Chondrocyte (in vitro differentiated cells): ENCODE measurements around the gene GLS2. TPM values are rescaled to one million over a fixed set of nuclear protein-coding genes. Genes with fewer than 3 reads are reported as not detected.

Experiments used
- DNase-seq: peaks from one replicate; pipeline ENCODE4 v3.0.0; 2021; ENCODE audit warnings: mixed read lengths, low spot score
- H3K27ac Mint-ChIP-seq: one replicate; pipeline ENCODE4 v1.8.0; 2021; ENCODE audit warnings: mild to moderate bottlenecking, moderate library complexity, mixed read lengths; ENCODE audit not compliant: unreplicated experiment
- H3K27me3 Mint-ChIP-seq: 2 replicates; pipeline ENCODE4 v1.8.0; 2021; ENCODE audit warnings: low read depth, mixed read lengths
- H3K36me3 Mint-ChIP-seq: 2 replicates; pipeline ENCODE4 v1.8.0; 2021; ENCODE audit warnings: low read depth, mixed read lengths
- H3K4me1 Mint-ChIP-seq: 2 replicates; pipeline ENCODE4 v1.8.0; 2021; ENCODE audit warnings: low read depth, mild to moderate bottlenecking, mixed read lengths
- H3K4me3 Mint-ChIP-seq: one replicate; pipeline ENCODE4 v1.8.0; 2021; ENCODE audit warnings: mild to moderate bottlenecking, moderate library complexity, mixed read lengths; ENCODE audit not compliant: unreplicated experiment
- H3K9me3 Mint-ChIP-seq: 2 replicates; pipeline ENCODE4 v1.8.0; 2021; ENCODE audit warnings: low read depth, mixed read lengths
- total RNA-seq: library from RNA; stranded (reverse); gene quantifications from 3 replicates; pipeline ENCODE4 v1.2.1, GENCODE V29; 2021
- TF ChIP-seq, protein P1 (sequence below): fragments of 200-600 bp; sonication (generic); IDR thresholded peaks from 2 replicates; pipeline ENCODE4 v1.5.0; 2021; ENCODE audit warnings: antibody characterized with exemption, mild to moderate bottlenecking, moderate library complexity

Gene GLS2
- total RNA-seq, 1 donor from 2014 or later, result 0.25 TPM

DNA sequence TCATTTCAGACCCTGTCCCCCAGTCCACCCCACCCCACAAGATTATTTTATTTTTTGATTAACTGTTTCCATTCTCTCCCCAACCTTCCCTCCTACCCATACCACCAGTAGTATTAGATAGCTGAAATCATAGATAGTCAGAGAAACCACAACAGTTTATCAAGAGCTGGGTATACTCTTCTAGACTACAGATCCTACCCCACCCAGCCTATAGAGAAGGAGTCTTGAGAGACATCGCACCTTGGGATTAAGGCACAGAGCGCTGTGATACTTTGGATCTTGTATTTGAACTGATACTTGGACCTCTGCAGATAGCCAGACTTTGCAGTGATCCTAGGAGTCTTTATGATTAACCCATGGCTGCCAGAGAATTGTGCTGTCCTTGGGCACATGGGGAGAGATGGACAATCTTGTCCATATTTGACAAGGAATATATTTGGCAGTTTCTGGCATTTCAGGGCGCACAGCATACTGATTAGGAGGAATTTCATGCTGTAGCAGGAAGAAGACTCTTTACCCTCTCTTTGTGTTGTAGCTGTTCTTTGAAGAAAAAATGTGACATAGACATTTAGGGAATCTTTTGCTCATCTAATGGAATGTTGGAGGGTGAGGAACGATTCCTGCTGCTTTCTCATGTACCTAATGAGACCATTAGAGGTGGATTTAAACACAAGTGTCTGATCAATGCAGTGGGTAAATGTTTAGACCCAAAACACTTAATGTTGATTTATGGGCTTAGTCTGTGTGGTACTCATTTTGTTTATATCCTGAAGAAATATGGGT, 34.6 kb upstream of the GLS2 start:
- Mint-ChIP-seq H3K9me3 (no peaks in the 10 kb centered on the region), H3K36me3 (no peaks in the 10 kb centered on the region), H3K27ac (peak overlapping the region; percentile 94), H3K4me1 (peaks cover 66% of the 10 kb centered on the region), H3K27me3 (no peaks in the 10 kb centered on the region), H3K4me3 (peak overlapping the region; percentile 89)
- no peak for DNase-seq
- TF ChIP-seq, protein P1, sequence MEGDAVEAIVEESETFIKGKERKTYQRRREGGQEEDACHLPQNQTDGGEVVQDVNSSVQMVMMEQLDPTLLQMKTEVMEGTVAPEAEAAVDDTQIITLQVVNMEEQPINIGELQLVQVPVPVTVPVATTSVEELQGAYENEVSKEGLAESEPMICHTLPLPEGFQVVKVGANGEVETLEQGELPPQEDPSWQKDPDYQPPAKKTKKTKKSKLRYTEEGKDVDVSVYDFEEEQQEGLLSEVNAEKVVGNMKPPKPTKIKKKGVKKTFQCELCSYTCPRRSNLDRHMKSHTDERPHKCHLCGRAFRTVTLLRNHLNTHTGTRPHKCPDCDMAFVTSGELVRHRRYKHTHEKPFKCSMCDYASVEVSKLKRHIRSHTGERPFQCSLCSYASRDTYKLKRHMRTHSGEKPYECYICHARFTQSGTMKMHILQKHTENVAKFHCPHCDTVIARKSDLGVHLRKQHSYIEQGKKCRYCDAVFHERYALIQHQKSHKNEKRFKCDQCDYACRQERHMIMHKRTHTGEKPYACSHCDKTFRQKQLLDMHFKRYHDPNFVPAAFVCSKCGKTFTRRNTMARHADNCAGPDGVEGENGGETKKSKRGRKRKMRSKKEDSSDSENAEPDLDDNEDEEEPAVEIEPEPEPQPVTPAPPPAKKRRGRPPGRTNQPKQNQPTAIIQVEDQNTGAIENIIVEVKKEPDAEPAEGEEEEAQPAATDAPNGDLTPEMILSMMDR, result no peak

DNA sequence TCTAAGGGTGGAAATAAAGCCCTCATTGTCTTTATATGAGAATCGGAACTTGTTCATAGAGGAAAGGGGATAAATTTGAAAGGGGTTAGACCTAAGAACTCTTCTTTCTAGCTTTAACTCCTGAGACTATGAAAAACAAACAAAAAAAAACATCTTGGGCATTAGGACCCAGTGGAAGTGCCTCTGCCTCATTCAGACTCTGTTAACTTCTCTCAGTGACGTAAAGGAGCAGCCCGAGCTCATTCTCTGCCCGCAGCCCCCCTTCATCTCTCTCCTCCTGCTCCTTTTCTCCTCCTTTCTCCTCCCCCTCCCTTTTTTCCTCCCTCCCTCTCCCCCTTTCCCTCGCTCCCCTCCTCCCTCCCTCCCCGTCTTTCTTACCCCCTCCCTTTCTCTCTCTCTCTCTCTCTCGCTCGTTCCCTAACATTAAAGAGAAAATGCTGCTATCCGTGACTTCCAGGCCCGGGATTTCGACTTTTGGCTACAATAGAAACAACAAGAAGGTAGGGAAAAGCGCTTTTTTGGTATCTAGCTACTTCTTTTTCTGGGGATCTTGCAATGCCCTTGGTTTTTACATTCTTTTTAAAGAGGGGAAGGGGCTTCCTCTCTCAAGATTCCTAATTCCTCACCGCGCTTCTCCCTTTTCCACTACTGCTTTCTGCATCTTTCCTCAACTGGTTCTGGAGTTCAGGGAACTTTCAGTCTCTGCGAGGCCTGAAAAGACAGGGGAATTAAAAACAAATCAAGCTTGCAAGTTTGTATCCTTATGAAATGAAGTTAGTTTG, 33.8 kb upstream of the GLS2 start, which contains the start of gene RBMS2:
TSS of gene RBMS2 (plus strand) at position 231 of the 782 bp plus-strand sequence. CDS start at position 435, 204 bp downstream.
- peak within 1 kb of the TSS; percentile 94 for H3K27ac Mint-ChIP-seq
- no peaks in the 10 kb centered on the region for H3K27me3 Mint-ChIP-seq
- no peaks in the 10 kb centered on the region for H3K9me3 Mint-ChIP-seq
- peaks cover 60% of the 10 kb centered on the region for H3K4me1 Mint-ChIP-seq
- TF ChIP-seq, protein P1, result no peak
- DNase-seq, result no peak
- H3K36me3 Mint-ChIP-seq, result no peaks in the 10 kb centered on the region
- H3K4me3 Mint-ChIP-seq, result peak within 1 kb of the TSS; percentile 89

DNA sequence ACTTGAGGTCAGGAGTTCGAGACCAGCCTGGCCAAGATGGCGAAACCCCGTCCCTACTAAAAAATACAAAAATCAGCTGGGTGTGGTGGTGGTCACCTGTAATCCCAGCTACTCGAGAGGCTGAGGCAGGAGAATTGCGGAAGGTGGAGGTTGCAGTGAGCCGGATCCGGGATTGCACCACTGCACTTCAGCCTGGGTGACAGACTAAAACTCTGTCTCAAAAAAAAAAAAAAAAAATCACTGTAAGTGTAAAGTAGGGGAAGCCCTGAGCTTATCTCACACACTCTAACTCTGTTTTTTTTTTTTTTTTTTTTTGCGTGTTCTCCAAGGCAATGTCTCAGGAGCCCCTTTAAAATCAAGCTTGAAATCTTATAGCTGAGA, 33.2 kb upstream of the GLS2 start:
- Mint-ChIP-seq H3K27me3 (no peaks in the 10 kb centered on the region), H3K4me1 (peaks cover 54% of the 10 kb centered on the region), H3K9me3 (no peaks in the 10 kb centered on the region), H3K4me3 (peak overlapping the region; percentile 89), H3K27ac (peak overlapping the region; percentile 94), H3K36me3 (no peaks in the 10 kb centered on the region)
- no peak for DNase-seq
- TF ChIP-seq, protein P1, result no peak

DNA sequence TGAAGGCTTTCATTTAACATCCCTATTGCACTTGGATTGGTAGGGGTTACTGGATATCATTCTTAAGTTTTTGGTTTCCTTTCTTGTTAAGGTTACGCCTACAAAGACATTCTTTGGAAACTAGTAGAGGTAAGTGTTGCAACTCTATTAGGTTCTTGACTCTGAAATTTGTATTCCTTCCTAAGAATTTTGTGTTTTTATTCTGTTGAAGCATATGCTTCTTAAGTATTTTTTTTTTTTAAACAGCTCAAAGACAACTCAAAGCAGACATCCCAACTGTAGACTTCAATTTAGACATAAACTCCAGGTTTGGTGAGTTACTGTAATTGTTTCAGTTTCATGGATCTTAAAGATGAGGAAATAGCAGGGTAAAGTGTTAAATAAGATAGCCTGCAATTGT, 32.5 kb upstream of the GLS2 start:
- Mint-ChIP-seq H3K27ac (peak overlapping the region; percentile 94), H3K4me1 (peaks cover 54% of the 10 kb centered on the region), H3K27me3 (no peaks in the 10 kb centered on the region), H3K9me3 (no peaks in the 10 kb centered on the region), H3K36me3 (no peaks in the 10 kb centered on the region), H3K4me3 (no peak overlapping the region)
- TF ChIP-seq, protein P1, result no peak
- no peak for DNase-seq

DNA sequence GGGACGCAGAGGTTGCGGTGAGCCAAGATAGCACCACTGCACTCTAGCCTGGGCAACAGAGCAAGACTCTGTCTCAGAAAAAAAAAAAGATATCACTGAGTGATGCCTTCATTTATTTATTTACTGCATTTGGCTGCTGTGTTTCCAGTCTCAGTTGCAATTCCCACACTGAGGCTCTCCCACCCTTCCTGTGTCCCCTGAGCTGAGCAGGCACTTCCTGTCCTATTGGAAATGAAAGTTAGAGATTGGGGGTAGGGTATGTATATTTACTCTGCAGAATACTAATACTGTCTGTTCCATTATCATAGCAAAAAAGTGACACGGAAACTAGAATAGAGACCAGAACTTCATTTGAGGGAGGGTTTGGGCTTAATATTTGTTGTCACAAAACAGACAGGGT, 32.1 kb upstream of the GLS2 start:
- no peak for DNase-seq
- no peak overlapping the region for H3K4me3 Mint-ChIP-seq
- no peaks in the 10 kb centered on the region for H3K9me3 Mint-ChIP-seq
- H3K27me3 Mint-ChIP-seq, result no peaks in the 10 kb centered on the region
- H3K4me1 Mint-ChIP-seq, result peaks cover 54% of the 10 kb centered on the region
- no peaks in the 10 kb centered on the region for H3K36me3 Mint-ChIP-seq
- H3K27ac Mint-ChIP-seq, result peak overlapping the region; percentile 94
- TF ChIP-seq, protein P1, result no peak
